HEK293 (cell line): Measurements from ENCODE around the gene RTN3.

Experiments used
- CTCF ChIA-PET: fragments of 350-600 bp; formaldehyde crosslinking; extraction: SDS; loops from one replicate; lab custom pipeline; 2021; ENCODE audit warnings: antibody characterized with exemption; lab: Yijun Ruan, JAX
- POLR2A ChIA-PET: fragments of 300-600 bp; formaldehyde crosslinking; extraction: SDS; loops from one replicate; lab custom pipeline; 2020; ENCODE audit warnings: antibody characterized with exemption, inconsistent platforms; lab: Yijun Ruan, JAX
- H3K27ac ChIP-seq: fragments of 200-500 bp; sonication (Bioruptor generic); 2 replicates; pipeline ENCODE4 v1.5.1; 2014; ENCODE audit warnings: low read depth, low read length, control low read depth, inconsistent platforms; ENCODE audit errors: extremely low read depth
- H3K36me3 ChIP-seq, 2 experiments: fragments of 200-500 bp in 1 of 2; sonication (Bioruptor generic) in 1 of 2; 1 replicate in 1 of 2; 2 replicates in 1 of 2; pipeline ENCODE4 v1.5.1; 2014 to 2017; ENCODE audit warnings: inconsistent platforms in 2 of 2, low read length in 2 of 2; ENCODE audit not compliant: control insufficient read depth in 2 of 2, insufficient read depth in 1 of 2
- H3K4me1 ChIP-seq: fragments of 200-500 bp; sonication (Bioruptor generic); 2 replicates; pipeline ENCODE4 v1.5.1; 2014; ENCODE audit warnings: mild to moderate bottlenecking, low read length, inconsistent platforms; ENCODE audit not compliant: control insufficient read depth, insufficient read depth
- H3K4me3 ChIP-seq: 2 replicates; pipeline ENCODE4 v1.5.1; 2011; ENCODE audit warnings: low read depth, mild to moderate bottlenecking, control low read depth, low read length, moderate library complexity
- H3K9me3 ChIP-seq: fragments of 200-500 bp; sonication (Bioruptor generic); 2 replicates; pipeline ENCODE4 v1.5.1; 2014; ENCODE audit warnings: low read depth, low read length, inconsistent platforms; ENCODE audit not compliant: control insufficient read depth, insufficient read depth
- FEZF1 ChIP-seq: fragments of 450-650 bp; formaldehyde crosslinking; IDR thresholded peaks from 2 replicates; pipeline ENCODE4 v1.5.1; 2016; ENCODE audit warnings: missing biosample characterization, missing genetic modification characterization
- GLI4 ChIP-seq: fragments of 450-650 bp; formaldehyde crosslinking; IDR thresholded peaks from 2 replicates; pipeline ENCODE4 v1.5.1; 2016; ENCODE audit warnings: missing biosample characterization, missing genetic modification characterization
- MYNN ChIP-seq: fragments of 450-650 bp; formaldehyde crosslinking; IDR thresholded peaks from 2 replicates; pipeline ENCODE4 v1.5.1; 2016; ENCODE audit warnings: missing biosample characterization, missing genetic modification characterization, borderline replicate concordance
- ZBTB1 ChIP-seq: fragments of 450-650 bp; formaldehyde crosslinking; IDR thresholded peaks from 2 replicates; pipeline ENCODE4 v1.5.1; 2016; ENCODE audit warnings: missing biosample characterization, missing genetic modification characterization
- ZEB2 ChIP-seq: fragments of 450-650 bp; formaldehyde crosslinking; IDR thresholded peaks from 2 replicates; pipeline ENCODE4 v1.5.1; 2016; ENCODE audit warnings: missing biosample characterization, missing genetic modification characterization
- ZNF10 ChIP-seq: fragments of 450-650 bp; formaldehyde crosslinking; IDR thresholded peaks from 2 replicates; pipeline ENCODE4 v1.5.1; 2017; ENCODE audit warnings: missing biosample characterization, missing genetic modification characterization
- ZNF121 ChIP-seq: fragments of 450-650 bp; formaldehyde crosslinking; IDR thresholded peaks from 2 replicates; pipeline ENCODE4 v1.5.1; 2016; ENCODE audit warnings: missing biosample characterization, missing genetic modification characterization
- ZNF184 ChIP-seq: fragments of 450-650 bp; IDR thresholded peaks from 2 replicates; pipeline ENCODE4 v1.5.1; 2018; ENCODE audit warnings: missing biosample characterization, mild to moderate bottlenecking, missing genetic modification characterization
- ZNF324 ChIP-seq: fragments of 450-650 bp; formaldehyde crosslinking; IDR thresholded peaks from 2 replicates; pipeline ENCODE4 v1.5.1; 2016; ENCODE audit warnings: missing biosample characterization, missing genetic modification characterization
- ZNF37A ChIP-seq: fragments of 450-650 bp; IDR thresholded peaks from 2 replicates; pipeline ENCODE4 v1.5.1; 2018; ENCODE audit warnings: missing biosample characterization, missing genetic modification characterization
- ZNF501 ChIP-seq: fragments of 450-650 bp; formaldehyde crosslinking; IDR thresholded peaks from 2 replicates; pipeline ENCODE4 v1.5.1; 2016; ENCODE audit warnings: missing biosample characterization, missing genetic modification characterization
- ZNF585B ChIP-seq: fragments of 450-650 bp; formaldehyde crosslinking; IDR thresholded peaks from 2 replicates; pipeline ENCODE4 v1.5.1; 2016; ENCODE audit warnings: missing biosample characterization, missing genetic modification characterization
- ZNF654 ChIP-seq: fragments of 450-650 bp; formaldehyde crosslinking; IDR thresholded peaks from 2 replicates; pipeline ENCODE4 v1.5.1; 2016; ENCODE audit warnings: low read depth, missing biosample characterization, missing genetic modification characterization
- ZNF658 ChIP-seq: fragments of 450-650 bp; formaldehyde crosslinking; IDR thresholded peaks from 2 replicates; pipeline ENCODE4; 2016; ENCODE audit warnings: missing biosample characterization, missing genetic modification characterization
- ZNF664 ChIP-seq: fragments of 450-650 bp; formaldehyde crosslinking; IDR thresholded peaks from 2 replicates; pipeline ENCODE4 v1.5.1; 2016; ENCODE audit warnings: missing biosample characterization, missing genetic modification characterization
- ZNF76 ChIP-seq: fragments of 450-650 bp; formaldehyde crosslinking; IDR thresholded peaks from 2 replicates; pipeline ENCODE4; 2016; ENCODE audit warnings: low read depth, missing biosample characterization, missing genetic modification characterization, borderline replicate concordance
- ZNF792 ChIP-seq: fragments of 450-650 bp; formaldehyde crosslinking; IDR thresholded peaks from 2 replicates; pipeline ENCODE4 v1.5.1; 2016; ENCODE audit warnings: missing biosample characterization, missing genetic modification characterization
- ZSCAN30 ChIP-seq: fragments of 450-650 bp; IDR thresholded peaks from 2 replicates; pipeline ENCODE4 v1.5.1; 2018; ENCODE audit warnings: missing biosample characterization, mild to moderate bottlenecking, missing genetic modification characterization, moderate library complexity
- TF ChIP-seq, protein P1 (sequence below): fragments of 450-650 bp; formaldehyde crosslinking; IDR thresholded peaks from 2 replicates; pipeline ENCODE4 v1.5.1; 2016; ENCODE audit warnings: missing biosample characterization, missing genetic modification characterization, low read depth

RTN3 gene

DNA sequence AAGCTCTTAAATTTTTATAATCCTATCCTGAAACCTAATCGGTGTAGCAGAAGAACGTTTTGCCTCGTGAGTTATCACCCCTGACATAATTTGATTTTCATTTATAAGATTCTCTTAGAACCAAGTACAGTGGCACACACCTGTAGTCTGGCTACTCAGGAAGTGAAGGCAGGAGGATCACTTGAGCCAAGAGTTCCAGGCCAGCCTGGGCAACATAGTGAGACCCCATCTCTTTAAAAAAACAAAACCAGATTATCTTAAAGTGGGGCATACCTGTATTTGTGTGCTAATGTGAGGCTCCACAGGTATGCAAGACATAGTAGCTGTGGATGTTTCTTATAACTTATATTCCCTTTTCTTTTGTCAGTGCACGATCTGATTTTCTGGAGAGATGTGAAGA is 68.3 kb downstream of the RTN3 start:
- Histone ChIP-seq H3K36me3 (peaks cover 7 to 39% of the 10 kb centered on the region in 2 experiments; a peak in 2 of 3 replicates), H3K4me3 (no peak overlapping the region), H3K27ac (no peak overlapping the region), H3K4me1 (no peaks in the 10 kb centered on the region), H3K9me3 (no peaks in the 10 kb centered on the region)
- TF ChIP-seq ZEB2 (tag by site-specific recombination) (no peak), ZNF121 (tag by site-specific recombination) (peak; percentile 56; the same call in 1 of the 2 replicates)
- ChIA-PET CTCF (interaction anchor here (0.6 to 2.3 kb wide), 3 partner anchors 10 to 53 kb away, joined by 3 to 8 read pairs (median 5); no protein-coding TSS in a partner anchor), POLR2A (no interaction called here)

DNA sequence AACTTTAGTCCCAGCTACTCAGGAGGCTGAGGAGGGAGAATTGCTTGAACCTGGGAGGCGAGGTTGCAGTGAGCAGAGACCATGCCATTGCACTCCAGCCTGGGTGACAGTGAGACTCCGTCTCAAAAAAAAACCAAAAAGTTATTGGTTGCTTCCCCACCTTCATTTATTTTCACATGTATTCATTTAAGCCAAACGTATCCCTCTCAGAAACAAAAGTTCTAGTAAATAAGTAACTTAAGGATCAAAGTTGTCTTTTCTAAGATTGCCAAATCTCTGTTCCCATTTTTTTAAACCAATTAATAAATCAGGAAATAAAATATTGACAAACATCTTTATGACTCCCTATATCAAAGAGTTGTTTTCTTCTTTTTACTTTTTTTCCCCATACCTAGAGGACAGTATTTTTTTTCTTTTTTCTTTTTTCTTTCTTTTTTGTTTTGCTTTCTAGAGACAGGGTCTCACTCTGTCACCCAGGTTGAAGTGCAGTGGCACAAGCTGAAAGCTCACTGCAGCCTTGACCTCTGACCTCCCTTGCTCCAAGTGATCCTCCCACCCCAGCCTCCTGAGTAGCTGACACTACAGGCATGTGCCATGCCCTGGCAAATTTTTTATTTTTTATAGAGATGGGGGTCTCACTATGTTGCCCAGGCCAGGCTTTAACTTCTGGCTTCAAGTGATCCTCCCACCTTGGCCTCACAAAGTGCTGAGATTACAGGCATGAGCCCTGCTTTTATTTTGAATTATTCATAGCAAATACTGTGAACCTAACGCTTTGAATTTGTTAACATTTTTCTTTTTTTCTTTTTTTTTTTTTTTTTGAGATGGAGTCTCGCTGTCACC is 75.8 kb downstream of the RTN3 start:
- H3K4me3 ChIP-seq: no peak overlapping the region
- peaks cover 3 to 62% of the 10 kb centered on the region in 2 experiments; a peak in 2 of 3 replicates for H3K36me3 ChIP-seq

DNA sequence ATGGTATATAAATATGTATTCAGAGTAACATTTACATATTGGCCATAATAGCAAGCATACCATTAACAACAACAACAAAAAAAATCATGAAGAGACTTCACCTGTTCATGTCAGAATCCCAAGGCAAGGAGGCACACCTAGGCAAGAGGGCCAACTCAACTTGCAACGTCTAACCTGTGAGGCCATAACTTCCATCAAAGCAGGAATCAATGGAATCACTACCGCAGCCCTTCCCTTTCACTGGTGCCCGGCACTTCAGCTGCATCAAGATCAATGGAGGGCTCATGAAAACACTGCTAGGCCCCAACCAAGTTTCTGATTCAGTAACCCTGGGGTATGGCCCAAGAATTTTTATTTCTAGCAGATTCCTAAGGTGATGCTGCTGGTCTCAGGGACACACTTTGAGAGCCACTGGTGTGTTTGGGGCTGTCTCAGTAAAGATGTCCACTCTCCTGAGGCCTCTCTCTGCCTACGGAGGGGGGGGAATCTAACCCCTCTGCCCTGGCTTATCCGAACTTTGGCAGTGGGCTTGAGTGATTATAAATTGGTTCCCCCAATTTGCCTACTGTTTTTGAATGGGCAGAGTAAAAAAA is 79.3 kb downstream of the RTN3 start:
- ChIA-PET POLR2A (interaction anchor here (1.1 kb wide), 1 partner anchor 85 kb away, joined by 3 read pairs; no protein-coding TSS in a partner anchor), CTCF (interaction anchor here (0.6 to 1.0 kb wide), 3 partner anchors 9 to 122 kb away, joined by 3 to 4 read pairs (median 3); no protein-coding TSS in a partner anchor)
- Histone ChIP-seq H3K9me3 (no peaks in the 10 kb centered on the region), H3K4me3 (no peak overlapping the region), H3K4me1 (no peaks in the 10 kb centered on the region), H3K36me3 (peaks cover 3 to 66% of the 10 kb centered on the region in 2 experiments; a peak in 2 of 3 replicates), H3K27ac (no peak overlapping the region)
- TF ChIP-seq ZNF654: no peak
- TF ChIP-seq ZNF658 (tag by site-specific recombination): no peak
- no peak for TF ChIP-seq ZNF792
- no peak for TF ChIP-seq ZNF664
- no peak for TF ChIP-seq ZNF184 (tag by site-specific recombination)
- no peak for TF ChIP-seq ZNF501 (tag by site-specific recombination)
- no peak for TF ChIP-seq ZSCAN30 (tag by site-specific recombination)
- no peak for TF ChIP-seq ZNF37A (tag by site-specific recombination)
- no peak for TF ChIP-seq ZNF10 (tag by site-specific recombination)
- TF ChIP-seq ZNF76: no peak
- no peak for TF ChIP-seq ZNF324 (tag by site-specific recombination)
- no peak for TF ChIP-seq FEZF1 (tag by site-specific recombination)
- no peak for TF ChIP-seq ZNF585B (tag by site-specific recombination)

More for the DNA sequence above, 75.8 kb downstream of the RTN3 start:
- ChIA-PET CTCF (interaction anchor here (1.2 to 1.7 kb wide), 2 partner anchors 10 to 20 kb away, joined by 3 to 5 read pairs; no protein-coding TSS in a partner anchor), POLR2A (interaction anchor here (1.3 kb wide), 1 partner anchor 10 kb away, joined by 3 read pairs; no protein-coding TSS in a partner anchor)
- no peak overlapping the region for H3K27ac ChIP-seq
- no peaks in the 10 kb centered on the region for H3K9me3 ChIP-seq
- no peaks in the 10 kb centered on the region for H3K4me1 ChIP-seq
- TF ChIP-seq, protein P1, sequence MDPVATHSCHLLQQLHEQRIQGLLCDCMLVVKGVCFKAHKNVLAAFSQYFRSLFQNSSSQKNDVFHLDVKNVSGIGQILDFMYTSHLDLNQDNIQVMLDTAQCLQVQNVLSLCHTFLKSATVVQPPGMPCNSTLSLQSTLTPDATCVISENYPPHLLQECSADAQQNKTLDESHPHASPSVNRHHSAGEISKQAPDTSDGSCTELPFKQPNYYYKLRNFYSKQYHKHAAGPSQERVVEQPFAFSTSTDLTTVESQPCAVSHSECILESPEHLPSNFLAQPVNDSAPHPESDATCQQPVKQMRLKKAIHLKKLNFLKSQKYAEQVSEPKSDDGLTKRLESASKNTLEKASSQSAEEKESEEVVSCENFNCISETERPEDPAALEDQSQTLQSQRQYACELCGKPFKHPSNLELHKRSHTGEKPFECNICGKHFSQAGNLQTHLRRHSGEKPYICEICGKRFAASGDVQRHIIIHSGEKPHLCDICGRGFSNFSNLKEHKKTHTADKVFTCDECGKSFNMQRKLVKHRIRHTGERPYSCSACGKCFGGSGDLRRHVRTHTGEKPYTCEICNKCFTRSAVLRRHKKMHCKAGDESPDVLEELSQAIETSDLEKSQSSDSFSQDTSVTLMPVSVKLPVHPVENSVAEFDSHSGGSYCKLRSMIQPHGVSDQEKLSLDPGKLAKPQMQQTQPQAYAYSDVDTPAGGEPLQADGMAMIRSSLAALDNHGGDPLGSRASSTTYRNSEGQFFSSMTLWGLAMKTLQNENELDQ (tag by site-specific recombination): no peak
- no peak for TF ChIP-seq ZNF664
- TF ChIP-seq GLI4: no peak
- peak; percentile 77 for TF ChIP-seq ZNF121 (tag by site-specific recombination)
- TF ChIP-seq MYNN: peak; percentile 73
- TF ChIP-seq ZBTB1 (tag by site-specific recombination): no peak
